HG03175 (cell line): ENCODE measurements around the gene AAK1.
"Not testable (repeated sequence)": the region's sequence is repeated elsewhere in the genome, so short reads cannot be mapped to it uniquely, and the experiment has no call there.

Experiments used
- ATAC-seq: cut with Tn5 transposase; IDR thresholded peaks from one replicate; pipeline ENCODE4 v1.9.1; 2021; ENCODE audit warnings: mild to moderate bottlenecking, moderate library complexity; ENCODE audit not compliant: unreplicated experiment

The AAK1 gene

DNA sequence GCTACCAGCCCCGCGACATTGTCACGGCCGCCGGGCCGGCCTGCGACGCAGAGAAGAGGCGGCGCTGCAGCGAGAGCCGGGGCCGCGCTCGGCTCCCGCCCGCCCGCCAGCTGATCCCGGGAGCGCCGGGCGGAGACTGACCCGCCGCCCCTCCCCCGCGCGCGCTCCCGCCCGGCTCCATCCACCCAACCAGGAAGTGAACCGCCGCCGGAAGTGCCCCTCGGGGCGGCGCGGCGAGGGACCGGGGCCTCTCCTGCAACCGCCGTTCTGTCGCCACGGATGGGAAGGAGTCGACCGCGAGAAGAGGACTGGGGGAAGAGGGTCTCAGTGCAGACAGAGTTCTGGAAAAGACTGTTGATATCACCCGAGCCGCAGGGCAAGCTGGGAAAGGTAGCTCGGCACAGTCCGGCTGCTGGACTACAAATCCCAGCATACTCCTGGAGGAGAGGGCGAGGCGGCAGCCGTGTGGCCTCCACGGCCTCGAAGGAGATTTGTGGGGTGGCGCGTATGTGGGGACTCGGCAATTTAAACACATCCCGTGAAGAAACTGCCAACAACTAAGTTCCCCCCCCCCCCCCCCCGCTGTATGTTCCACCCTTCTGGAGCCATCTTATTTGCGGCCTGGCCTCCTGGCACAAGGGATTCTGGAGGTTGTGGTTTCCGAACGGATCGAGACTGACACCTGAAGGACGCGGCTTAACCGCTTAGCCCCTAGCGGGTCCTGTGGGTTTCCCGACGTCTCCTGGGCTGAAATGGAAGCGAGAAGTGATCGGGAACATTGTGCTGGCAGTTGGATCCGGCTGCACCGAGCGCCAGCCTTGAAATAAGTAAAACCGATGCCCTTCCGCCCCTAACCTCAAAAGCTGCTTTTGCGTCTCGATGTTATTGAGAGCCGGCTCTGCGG, at the start of gene AAK1:
Gene AAK1 (minus strand): TSS at position 138 of the 904 bp plus-strand sequence. CDS start 699 bp downstream, outside the sequence.
- ATAC-seq: peak; percentile 44

DNA sequence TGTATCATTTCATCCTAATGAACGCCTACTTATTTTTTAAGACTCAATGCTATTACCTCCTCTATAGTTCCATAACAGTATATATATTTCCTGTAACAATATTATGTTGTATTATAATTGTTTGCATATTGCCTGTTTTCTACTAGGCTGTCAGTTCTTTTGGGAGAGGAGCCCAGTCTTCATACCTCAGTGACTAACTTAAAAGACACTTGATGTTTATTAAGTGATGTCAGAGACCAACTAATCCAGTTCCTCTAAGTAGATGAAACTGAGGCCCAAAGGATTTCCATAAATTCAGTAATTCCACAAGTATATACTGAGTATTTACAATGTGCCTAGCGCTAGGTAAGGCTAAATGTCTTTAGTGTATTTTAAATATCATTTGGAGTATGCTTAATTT, 48.9 kb upstream of the AAK1 start:
- ATAC-seq: no peak

DNA sequence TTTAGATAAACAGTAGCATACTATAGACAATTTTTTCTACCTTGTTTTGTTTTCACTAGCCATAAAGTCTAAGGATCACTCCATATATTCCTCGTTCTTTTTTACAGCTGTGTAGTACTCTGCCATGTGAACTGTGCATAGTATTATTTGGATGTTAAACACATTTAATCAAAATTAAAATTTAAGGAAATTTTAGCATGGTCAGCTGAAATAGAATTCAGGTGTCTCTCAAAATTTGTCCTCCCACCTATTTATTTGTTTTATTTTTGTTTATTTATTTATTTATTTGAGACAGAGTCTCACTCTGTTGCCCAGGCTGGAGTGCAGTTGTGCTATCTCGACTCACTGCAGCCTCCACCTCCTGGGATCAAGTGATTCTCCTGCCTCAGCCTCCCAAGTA, 46.4 kb upstream of the AAK1 start:
- ATAC-seq: no peak

DNA sequence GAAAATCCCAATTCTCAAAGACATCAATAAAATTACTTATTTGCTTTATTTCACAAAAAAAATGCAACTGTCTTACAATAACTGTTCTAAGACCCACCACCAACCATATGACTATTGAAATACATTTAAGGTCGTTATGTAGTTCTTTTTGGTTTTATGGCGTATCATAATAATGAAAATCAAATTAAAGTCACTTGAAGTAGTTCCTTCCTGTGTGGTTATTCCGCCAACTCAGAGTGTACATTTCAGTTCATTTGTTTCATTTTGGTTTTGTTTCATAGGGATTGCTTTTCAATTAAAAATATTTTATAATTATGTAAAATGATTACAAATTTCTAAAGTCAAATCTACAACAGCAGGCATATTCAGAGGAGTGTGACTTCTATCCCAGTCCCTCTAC, 45.9 kb upstream of the AAK1 start:
- no peak for ATAC-seq

DNA sequence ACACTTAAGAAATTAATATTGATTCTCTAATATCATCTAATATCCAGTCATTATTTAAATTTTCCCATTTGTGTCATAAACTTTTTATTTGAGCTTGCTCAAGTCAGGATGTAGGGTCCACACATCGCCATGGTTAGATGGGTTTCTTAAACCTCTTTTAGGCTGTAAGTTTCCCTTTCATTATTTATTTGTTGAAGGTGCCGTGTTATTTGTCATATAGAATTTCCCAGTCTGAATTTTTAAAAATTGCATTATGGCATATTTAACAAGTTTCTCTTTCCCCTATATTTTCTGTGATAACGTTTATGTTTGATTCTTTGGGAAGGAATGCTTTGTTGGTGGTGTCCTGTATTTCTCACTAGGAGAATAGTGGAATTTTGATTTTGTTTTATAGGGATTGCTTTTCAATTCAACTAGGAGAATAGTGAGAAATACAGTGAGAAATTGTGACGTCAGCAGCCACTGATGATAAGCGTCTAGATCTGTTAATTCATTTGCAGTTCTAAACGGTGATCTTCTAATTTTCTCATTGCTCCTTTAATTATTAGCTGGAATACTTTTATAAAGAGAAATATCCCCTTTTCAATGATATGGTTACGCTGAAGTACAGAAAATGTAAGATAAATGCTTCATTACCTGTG, 44.6 kb upstream of the AAK1 start:
- no peak for ATAC-seq

DNA sequence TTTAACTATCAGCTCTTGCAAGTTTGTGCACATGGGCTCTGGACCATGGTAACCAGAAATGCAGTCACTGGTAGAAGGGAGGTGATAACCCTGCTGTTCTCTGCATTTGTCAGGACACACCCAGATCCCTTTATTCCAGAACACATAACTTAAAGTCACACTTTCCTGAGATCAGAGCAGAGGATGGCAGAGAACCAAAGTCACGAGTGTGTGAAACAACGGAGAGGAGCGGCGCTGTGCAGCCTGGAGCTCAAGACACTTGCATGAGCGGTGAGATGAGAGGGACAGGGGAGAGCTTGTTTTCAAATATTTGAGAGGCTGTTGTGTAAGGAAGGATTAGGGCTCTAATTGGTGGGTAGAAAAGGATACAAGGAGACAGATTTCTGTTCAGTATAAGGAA, 43.3 kb upstream of the AAK1 start:
- ATAC-seq: no peak

DNA sequence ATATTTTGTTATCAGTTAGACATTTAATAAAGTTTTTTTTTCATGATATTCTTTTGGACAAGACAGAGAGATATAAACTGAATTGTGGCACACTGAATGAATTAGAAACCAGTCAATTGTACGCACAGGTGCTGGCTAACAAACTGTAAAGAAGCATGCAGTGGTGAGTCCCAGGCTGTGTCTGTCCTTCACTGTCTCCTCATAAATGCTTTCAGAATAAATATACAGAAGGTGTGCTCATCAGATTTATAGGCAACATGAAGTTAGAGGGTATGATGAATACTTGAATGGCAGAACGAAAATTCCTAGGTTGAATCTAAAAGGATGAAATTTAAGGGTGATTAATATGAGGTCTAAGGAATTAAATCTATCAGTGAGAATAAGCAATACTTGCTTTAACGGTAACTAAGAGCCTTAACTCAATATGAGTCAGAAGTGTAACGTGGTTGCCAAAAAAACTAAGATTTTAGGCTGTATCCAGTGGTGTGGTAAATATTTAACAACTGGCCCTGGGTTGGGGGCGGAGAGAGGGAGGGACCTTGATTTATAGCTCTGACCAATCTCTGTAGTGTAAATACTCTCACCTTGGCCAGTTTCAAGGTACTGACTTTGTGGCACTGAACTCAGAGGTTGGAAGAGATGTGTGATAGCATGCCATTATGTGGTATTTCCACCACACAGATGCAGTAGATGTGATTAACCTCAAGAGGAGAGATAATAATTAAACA, 41.9 kb upstream of the AAK1 start:
- ATAC-seq: peak; percentile 93

DNA sequence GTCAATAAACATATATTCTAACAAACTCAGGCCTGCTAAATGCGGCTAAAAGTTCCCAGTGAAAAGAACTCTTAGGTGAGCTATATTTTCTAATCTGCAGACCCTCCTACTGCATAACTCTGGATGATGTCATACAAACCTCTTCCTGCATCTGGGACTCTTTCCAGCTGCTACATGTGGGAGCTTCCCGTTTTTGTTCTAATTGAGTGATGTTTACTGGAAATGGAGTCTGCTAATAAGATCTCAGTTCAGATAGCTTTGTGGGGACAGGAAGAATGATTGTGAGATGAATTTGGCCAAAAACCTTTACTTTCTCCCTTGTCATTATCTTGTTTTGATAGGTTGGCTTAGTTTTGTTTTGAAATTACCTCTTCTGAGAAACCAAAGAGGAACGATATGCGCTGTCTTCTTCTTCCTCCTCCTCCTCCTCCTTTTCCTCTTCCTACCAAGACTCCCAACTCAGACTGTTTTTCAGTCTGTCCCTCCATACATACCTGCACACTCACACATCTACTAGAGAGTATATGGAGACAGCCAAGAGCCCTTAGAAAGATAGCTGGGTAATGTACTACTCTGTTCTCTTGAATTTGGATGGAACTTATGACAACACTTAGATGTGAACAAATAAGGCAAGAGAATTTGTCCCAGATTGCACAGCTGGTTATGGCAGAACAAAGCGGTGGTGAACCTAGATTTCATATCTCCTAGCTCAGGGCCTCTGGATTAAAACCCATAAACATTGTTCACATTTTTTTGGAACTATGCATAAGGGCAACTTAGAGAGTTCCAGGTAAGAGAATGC, 39.8 kb upstream of the AAK1 start:
- no peak for ATAC-seq

DNA sequence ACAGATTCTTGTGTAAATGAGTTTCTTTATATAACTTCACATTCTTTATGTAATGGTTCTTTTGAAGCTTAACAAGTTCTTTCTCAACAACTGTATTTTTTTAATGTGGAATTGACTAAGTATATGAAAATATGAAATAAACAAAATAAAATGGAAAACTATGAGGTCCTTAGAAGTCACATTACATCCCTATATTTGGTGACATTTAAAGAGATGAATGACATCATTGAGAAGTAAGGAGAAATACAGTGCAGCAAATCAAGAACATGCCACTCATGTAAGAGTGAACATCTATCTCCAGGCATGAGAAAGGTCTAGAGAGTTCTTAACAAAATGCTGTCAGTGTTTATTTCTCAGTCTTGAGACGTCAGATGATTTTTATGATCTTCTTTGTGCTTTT, 39.0 kb upstream of the AAK1 start:
- no peak for ATAC-seq

DNA sequence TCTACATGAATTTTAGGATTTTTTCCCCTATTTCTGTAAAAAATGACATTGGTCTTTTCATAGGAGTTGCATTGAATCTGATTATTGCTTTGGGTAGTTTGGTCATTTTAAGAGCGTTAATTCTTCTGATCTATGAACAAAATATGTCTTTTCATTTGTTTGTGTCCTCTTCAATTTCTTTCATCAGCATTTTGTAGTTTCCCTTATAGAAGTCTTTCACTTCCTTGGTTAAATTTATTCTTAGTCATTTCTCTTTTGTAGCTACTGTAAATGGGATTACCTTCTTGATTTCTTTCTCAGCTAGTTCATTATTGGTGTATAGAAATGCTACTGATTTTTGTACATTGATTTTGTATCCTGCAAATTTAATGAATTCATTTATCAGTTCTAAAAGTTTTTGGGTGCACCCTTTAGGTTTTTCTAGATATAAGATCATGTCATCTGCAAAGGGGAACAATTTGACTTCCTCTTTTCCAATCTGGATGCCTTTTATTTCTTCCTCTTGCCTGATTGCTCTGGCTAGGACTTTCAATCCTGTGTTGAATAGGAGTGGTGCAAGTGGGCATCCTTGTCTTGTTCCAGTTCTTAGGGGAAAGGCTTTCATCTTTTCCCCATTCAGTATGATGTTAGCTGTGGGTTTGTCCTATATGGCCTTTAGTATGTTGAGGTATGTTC, 36.6 kb upstream of the AAK1 start:
- ATAC-seq: no peak

DNA sequence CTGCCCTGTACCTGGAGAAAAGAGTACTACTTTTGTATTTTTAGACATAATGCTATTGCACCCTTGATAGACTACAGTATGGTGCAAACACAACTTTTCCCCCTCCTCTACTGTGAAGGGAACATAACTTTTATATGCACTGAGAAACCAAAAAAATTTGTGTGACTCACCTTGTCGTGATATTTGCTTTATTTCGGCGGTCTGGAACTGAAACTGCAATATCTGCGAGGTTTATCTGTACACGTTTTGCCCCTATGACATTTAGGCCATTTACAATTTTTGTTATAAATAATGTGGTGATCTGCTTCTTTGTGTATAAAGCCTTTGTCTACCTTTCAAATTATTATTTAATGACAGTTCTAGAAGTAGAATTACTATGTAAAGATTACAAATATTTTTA, 34.4 kb upstream of the AAK1 start:
- no peak for ATAC-seq

DNA sequence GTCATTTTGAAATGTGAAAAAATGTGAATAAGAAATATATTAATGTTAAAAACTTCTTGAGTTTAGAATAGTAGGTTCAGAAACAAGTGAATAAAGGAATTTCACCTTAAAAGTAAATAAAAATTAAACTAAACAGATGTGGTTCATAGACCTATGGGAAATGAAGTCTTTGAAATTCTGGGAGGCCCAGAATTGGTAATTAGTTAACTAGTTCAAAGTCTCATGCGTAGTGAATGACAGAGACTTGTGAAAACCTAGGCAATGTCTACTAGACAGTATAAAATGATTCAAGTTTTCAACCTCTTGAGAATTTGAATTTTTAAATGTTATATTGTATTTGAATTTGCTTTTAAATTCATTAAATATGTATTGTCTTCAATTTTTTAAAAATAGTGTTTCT, 32.6 kb upstream of the AAK1 start:
- no peak for ATAC-seq

DNA sequence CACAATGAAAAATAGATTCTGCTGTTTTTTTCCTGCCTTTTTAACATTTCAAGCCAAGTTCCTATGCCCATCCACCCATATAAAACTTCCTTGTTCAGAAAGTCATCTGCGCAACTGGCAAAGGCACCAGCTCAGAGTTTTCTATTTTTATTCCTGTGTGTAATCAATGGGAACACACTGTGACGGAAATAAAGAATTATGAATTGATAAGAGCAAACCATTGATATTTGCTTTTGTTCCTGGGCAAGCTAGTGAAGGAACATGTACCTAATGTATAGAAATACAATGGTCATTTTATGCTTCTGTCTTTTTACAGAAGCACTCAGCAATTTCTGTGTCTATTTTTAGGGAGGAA, 30.8 kb upstream of the AAK1 start:
- no peak for ATAC-seq

DNA sequence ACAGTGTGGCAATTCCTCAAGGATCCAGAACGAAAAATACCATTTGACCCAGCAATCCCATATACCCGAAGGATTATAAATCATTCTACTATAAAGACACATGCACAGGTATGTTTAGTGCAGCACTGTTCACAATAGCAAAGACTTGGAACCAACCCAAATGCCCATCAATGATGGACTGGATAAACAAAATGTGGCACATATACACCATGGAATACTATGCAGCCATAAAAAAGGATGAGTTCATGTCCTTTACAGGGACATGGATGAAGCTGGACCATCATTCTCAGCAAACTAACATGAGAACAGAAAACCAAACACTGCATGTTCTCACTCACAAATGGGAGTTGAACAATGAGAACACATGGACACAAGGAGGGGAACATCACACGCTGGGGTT, 29.6 kb upstream of the AAK1 start:
- ATAC-seq: not testable (repeated sequence)

DNA sequence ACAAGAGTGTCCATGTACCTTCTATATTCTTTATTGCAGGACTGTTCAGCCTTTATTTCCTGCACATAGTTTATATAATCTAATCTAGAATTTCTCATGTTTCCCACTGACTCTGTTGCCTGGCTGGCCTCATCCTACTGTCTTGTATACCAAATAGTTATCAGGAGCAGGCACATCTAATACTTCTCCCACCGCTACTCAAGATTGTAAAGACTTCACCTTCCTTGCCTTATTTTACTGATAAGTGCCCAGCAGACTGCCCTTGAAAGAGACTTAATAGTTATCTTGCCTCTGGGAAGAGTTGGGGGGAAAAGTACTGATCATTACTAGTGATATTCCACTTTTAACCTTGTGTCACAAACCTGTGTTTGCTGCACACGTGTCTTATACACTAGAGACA, 26.1 kb upstream of the AAK1 start:
- ATAC-seq: no peak

DNA sequence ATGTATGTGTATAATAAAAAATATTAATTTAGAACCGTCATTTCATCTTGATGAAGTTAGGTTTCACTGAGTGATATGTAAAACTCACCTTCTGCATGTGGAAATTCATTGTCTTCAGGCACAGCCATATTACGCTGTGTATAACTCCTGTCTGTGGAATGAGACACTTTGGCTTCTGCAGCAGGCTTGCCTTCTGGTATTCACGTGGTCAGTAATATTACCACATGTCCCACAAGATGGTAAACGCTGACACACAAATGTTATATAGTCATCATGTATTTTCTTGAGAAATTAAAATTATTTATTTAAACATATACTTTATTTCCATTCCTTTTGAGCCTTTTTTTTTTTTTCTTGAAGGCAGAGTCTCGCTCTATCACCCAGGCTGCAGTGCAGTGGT, 25.1 kb upstream of the AAK1 start:
- ATAC-seq: no peak

DNA sequence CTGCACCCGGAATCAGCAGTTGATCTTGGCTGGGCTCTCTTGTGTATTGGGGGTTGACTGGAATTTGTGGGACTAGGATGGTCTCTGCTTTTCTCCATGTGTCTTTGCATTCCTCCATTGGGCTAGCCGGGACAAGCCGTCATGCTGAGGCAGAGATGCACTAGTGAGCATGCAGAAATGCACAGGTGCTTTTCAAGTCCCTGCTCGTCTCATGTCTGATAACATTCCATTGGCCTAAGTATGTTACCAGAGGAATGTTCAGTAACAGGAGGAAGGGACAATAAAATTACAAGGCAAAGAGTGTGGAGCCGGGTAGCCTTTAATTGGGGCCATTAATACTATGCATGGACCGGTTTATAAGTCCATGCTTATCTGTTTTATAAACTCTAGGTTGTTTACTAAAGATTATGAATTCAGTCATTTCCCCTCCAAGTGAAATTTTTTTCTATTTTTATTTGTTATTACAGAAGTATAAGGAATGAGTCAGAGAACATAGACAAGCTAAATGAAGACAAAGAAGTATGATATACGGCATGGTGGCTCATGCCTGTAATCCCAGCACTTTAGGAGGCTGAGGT, 24.4 kb upstream of the AAK1 start:
- no peak for ATAC-seq

DNA sequence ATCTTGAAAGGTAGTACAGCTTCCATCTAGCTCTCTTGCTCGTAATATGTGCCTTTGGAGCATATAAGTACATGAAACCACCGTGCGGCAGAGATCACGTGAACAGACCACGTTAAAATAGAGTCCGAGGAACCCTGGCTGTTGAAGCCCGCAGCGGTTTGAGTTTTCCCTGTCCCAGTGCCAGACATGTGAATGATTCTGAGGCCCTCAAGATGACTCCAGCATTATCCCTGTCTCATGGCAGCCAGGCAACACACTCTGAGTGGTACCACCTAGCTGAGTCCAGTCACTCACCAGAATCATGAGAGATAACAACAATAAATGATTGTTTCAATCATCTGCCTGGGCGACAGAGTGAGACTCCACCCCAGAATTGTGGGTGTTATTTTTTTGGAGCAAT, 21.6 kb upstream of the AAK1 start:
- ATAC-seq: no peak

DNA sequence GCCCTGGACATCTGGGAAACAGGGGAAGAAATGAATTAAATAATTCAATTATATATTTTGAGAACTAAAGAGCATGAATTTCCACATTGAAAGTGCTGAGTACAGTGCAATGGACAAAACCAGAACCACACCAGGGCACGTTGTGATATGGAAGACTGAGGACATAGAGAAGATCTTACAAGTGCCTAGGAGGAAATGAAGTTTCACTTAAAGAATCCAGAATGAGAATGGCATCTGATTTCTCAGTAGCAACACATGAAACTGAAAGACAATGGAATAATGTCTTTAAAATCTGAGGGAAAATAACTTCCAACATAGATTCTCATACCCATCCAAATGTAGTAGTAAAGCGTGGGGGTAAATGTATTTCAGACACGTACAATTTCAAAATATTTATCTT, 20.3 kb upstream of the AAK1 start:
- no peak for ATAC-seq

DNA sequence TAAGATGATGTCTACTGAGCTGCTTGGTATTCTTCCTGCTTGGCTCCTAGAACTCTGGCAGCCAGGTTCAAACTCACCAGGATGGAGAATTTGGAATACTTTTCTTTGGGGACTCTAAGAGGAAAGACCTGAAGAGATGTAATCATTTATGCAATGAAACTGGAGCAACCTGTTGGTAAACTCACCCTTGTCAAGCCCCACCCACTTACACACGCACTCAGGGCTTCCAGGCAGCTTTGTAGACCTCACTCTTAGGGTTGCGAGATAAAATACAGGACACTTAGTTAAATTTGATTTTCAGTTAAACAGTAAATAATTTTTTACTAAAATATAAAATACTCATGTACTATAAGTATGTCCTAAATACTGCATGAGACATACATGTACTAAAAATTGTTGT, 19.0 kb upstream of the AAK1 start:
- not testable (repeated sequence) for ATAC-seq
